Karpas-422 (cell line): ENCODE measurements around the gene PEF1. TPM values are rescaled to one million over a fixed set of nuclear protein-coding genes. Genes with fewer than 3 reads are reported as not detected.
A peak's percentile ranks its signal among the peaks of the same experiment; 100 is the strongest.

Experiments
- DNase-seq: peaks from one replicate; pipeline ENCODE4 v3.0.0-alpha.2; 2015
- H2AFZ ChIP-seq: fragments of 200-600 bp; sonication (generic); 2 replicates; pipeline ENCODE4 v1.6.1; 2014; ENCODE audit warnings: antibody characterized with exemption, low read length, mixed read lengths
- H3K27ac ChIP-seq: fragments of 200-600 bp; sonication (generic); 2 replicates; pipeline ENCODE4 v1.5.1; 2014; ENCODE audit warnings: mild to moderate bottlenecking, low read length, moderate library complexity
- H3K27me3 ChIP-seq: fragments of 200-600 bp; sonication (generic); 2 replicates; pipeline ENCODE4 v1.6.1; 2014; ENCODE audit warnings: low read length, mixed read lengths
- H3K36me3 ChIP-seq: fragments of 200-600 bp; sonication (generic); 2 replicates; pipeline ENCODE4 v1.6.1; 2014; ENCODE audit warnings: low read length, mixed read lengths; ENCODE audit not compliant: insufficient read depth
- H3K4me1 ChIP-seq: fragments of 200-600 bp; sonication (generic); 2 replicates; pipeline ENCODE4 v1.6.1; 2014; ENCODE audit warnings: mild to moderate bottlenecking, low read length, mixed read lengths
- H3K4me2 ChIP-seq: fragments of 200-600 bp; sonication (generic); 2 replicates; pipeline ENCODE4 v1.6.1; 2014; ENCODE audit warnings: low read length, low read depth, mild to moderate bottlenecking; ENCODE audit not compliant: poor library complexity, severe bottlenecking
- H3K4me3 ChIP-seq: fragments of 200-600 bp; sonication (generic); 2 replicates; pipeline ENCODE4 v1.5.1; 2014; ENCODE audit warnings: mild to moderate bottlenecking, antibody characterized with exemption, low read length, mixed read lengths
- H3K79me2 ChIP-seq: fragments of 200-600 bp; sonication (generic); 2 replicates; pipeline ENCODE4 v1.6.1; 2014; ENCODE audit warnings: mild to moderate bottlenecking, low read length, mixed read lengths
- H3K9ac ChIP-seq: fragments of 200-600 bp; sonication (generic); 2 replicates; pipeline ENCODE4 v1.6.0; 2014; ENCODE audit warnings: low read length
- H3K9me2 ChIP-seq: fragments of 200-600 bp; sonication (generic), shearing (Covaris generic); replicated peaks from 2 replicates; pipeline ENCODE4 v1.6.0; 2014; ENCODE audit warnings: mild to moderate bottlenecking, low read length, moderate library complexity; ENCODE audit not compliant: insufficient read depth
- H3K9me3 ChIP-seq: fragments of 300-700, 200-600 bp; sonication (generic); 2 replicates; pipeline ENCODE4 v1.6.1; 2014; ENCODE audit warnings: low read length, mixed read lengths
- H4K20me1 ChIP-seq: fragments of 200-600 bp; sonication (generic); 2 replicates; pipeline ENCODE4 v1.6.1; 2014; ENCODE audit warnings: mild to moderate bottlenecking, antibody characterized with exemption, low read length, low read depth; ENCODE audit not compliant: insufficient read depth
- total RNA-seq: library from RNA; depleted of rRNA; stranded (reverse); fragments of >200 nt; shearing (Covaris generic); gene quantifications from 2 replicates; pipeline ENCODE4 v1.2.3, GENCODE V29; 2014; ENCODE audit warnings: low replicate concordance

Gene PEF1
- total RNA-seq, 1 experiment from 2014 or later, result 53.0 TPM

DNA sequence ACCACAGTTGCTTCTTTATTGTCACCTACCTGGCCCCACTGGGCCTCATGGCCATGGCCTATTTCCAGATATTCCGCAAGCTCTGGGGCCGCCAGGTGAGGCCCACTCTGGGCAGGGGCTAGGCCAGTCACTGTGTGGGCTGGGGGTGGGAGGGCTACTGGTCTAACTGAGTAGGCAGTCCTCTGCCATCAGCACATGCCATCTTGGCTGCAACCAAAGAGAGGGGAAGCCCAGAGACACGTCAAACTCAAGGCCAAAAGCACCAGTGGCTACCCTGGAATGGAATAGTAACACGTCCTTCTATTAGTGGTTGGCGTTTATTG, 23.2 kb downstream of the PEF1 start:
- Histone ChIP-seq H3K4me2 (no peak overlapping the region), H4K20me1 (no peaks in the 10 kb centered on the region), H3K4me3 (no peak overlapping the region), H3K9me2 (no peaks in the 10 kb centered on the region), H3K4me1 (peaks cover 2% of the 10 kb centered on the region; the same call in 1 of the 2 replicates), H3K27me3 (no peaks in the 10 kb centered on the region), H3K79me2 (no peaks in the 10 kb centered on the region), H3K36me3 (no peaks in the 10 kb centered on the region), H3K9me3 (no peaks in the 10 kb centered on the region), H3K27ac (no peak overlapping the region), H3K9ac (no peak overlapping the region), H2AFZ (no peak overlapping the region)
- no peak for DNase-seq

DNA sequence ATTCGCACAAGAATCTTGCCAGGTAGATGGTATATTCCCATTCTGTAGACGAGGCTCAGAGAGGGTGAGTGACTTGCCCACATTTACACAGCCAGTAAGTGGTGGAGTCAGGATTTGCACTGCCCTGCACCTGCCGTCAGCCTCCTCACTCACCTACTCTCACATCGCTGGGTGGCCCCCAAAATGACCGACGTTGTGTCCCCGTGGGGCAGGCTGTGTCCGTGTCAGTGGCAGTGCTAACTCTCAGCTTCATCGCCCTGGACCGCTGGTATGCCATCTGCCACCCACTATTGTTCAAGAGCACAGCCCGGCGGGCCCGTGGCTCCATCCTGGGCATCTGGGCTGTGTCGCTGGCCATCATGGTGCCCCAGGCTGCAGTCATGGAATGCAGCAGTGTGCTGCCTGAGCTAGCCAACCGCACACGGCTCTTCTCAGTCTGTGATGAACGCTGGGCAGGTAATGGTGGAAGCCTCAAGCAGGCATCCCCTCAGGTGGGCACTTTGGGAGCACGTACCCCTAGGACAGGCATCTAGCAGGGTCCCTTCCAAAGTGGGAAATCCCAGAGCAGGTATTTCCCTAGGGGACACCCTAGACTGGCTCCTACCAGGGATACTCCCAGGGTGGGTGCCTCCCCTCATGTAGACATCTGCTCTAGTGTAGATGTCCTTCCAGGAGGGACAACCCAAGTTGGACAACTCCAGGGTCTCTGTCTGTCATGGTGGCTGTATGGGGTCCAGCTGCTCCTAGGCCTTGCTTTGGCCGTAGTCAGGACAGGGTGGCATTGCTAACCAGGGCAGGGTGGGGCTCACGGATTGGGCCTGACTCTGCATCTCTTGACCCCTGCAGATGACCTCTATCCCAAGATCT, 23.8 kb downstream of the PEF1 start:
- H3K9me3 ChIP-seq, result no peaks in the 10 kb centered on the region
- H3K27me3 ChIP-seq, result no peaks in the 10 kb centered on the region
- no peak overlapping the region for H3K9ac ChIP-seq
- H4K20me1 ChIP-seq, result no peaks in the 10 kb centered on the region
- no peaks in the 10 kb centered on the region for H3K36me3 ChIP-seq
- H3K4me2 ChIP-seq, result no peak overlapping the region
- H2AFZ ChIP-seq, result no peak overlapping the region
- DNase-seq, result no peak
- H3K4me1 ChIP-seq, result peaks cover 2% of the 10 kb centered on the region; the same call in 1 of the 2 replicates
- H3K27ac ChIP-seq, result no peak overlapping the region
- no peaks in the 10 kb centered on the region for H3K79me2 ChIP-seq
- H3K4me3 ChIP-seq, result no peak overlapping the region
- no peaks in the 10 kb centered on the region for H3K9me2 ChIP-seq

DNA sequence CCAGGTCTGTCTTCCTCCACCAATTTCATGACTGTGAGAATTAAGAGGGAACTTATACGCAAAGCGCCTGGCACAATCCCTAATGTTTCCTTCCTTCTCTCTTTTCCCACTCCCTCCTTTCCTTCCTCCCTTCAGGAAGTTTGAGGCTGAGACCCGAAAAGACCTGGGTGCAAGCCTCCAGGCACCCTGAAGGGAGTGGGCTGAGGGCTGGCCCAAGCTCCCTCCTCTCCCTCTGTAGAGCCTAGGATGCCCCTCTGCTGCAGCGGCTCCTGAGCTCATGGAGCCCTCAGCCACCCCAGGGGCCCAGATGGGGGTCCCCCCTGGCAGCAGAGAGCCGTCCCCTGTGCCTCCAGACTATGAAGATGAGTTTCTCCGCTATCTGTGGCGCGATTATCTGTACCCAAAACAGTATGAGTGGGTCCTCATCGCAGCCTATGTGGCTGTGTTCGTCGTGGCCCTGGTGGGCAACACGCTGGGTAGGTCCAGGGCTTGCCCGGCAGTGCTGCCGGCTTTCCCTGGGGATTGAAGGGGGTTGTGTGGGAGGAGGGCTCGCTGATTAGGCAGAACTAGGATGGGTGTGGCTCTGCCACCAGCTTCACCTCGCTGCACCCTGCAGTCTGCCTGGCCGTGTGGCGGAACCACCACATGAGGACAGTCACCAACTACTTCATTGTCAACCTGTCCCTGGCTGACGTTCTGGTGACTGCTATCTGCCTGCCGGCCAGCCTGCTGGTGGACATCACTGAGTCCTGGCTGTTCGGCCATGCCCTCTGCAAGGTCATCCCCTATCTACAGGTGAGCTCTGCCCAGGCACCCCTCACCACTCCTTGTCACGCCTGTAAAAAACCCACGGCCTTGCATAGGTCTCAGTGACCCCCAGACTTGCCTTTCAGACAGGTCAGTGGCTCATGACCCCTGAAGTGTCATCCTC, 25.5 kb downstream of the PEF1 start:
- no peaks in the 10 kb centered on the region for H4K20me1 ChIP-seq
- no peaks in the 10 kb centered on the region for H3K27me3 ChIP-seq
- H3K27ac ChIP-seq, result no peak overlapping the region
- no peaks in the 10 kb centered on the region for H3K9me2 ChIP-seq
- no peak overlapping the region for H3K9ac ChIP-seq
- H3K4me3 ChIP-seq, result no peak overlapping the region
- H3K36me3 ChIP-seq, result no peaks in the 10 kb centered on the region
- no peak overlapping the region for H2AFZ ChIP-seq
- H3K4me1 ChIP-seq, result peaks cover 2% of the 10 kb centered on the region; the same call in 1 of the 2 replicates
- DNase-seq, result no peak
- no peaks in the 10 kb centered on the region for H3K9me3 ChIP-seq
- no peaks in the 10 kb centered on the region for H3K79me2 ChIP-seq
- H3K4me2 ChIP-seq, result no peak overlapping the region

DNA sequence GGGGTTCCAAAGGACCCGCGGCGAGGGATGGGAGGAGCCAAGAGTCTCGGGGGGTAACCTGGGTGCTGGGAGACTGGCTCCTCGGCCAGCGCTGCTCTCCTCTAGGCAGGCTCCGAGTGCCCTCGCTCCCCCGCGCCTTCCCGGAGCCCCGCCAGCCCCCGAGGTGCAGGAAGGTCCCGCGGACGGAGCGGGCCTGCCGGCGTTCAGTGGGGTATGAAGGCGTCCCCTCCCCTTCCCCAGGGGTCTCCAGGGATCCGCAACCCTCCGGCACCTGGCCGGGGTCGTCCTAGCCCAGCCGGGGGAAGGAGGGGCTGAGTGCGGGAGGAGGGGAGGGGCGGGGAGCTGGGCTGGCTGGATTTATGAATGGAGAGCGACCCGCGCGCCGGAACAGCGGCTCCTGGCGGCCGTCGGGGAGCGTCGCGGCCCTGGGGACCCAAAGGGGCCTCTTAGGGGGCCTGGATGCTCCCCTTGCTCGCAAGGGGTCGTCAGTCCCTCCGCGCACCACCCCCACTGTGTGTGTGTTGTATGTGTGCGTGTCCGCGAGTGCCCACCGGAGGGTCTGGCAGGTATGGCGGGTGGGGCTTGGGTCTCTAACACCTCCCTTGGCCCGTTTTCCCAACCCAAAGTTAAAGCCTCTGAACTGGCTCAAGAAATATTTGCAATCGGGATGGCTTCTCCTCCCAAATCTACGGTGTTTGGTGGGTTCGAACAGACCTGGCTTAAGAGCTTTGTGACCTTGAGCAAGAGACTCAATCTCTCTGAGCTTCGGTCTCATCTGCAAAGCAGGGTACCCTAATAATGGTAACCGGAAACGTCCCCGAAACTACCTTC, 26.5 kb downstream of the PEF1 start:
- DNase-seq, result peak; percentile 77
- Histone ChIP-seq H2AFZ (peak overlapping the region; percentile 75; the same call in 1 of the 2 replicates), H3K36me3 (no peaks in the 10 kb centered on the region), H3K4me1 (peaks cover 2% of the 10 kb centered on the region; the same call in 1 of the 2 replicates), H3K27me3 (no peaks in the 10 kb centered on the region), H3K27ac (no peak overlapping the region), H3K9me2 (no peaks in the 10 kb centered on the region), H4K20me1 (no peaks in the 10 kb centered on the region), H3K4me3 (peak overlapping the region; percentile 51; the same call in 1 of the 2 replicates), H3K4me2 (peak overlapping the region; percentile 66), H3K79me2 (no peaks in the 10 kb centered on the region), H3K9me3 (no peaks in the 10 kb centered on the region), H3K9ac (peak overlapping the region; percentile 48; the same call in 1 of the 2 replicates)

DNA sequence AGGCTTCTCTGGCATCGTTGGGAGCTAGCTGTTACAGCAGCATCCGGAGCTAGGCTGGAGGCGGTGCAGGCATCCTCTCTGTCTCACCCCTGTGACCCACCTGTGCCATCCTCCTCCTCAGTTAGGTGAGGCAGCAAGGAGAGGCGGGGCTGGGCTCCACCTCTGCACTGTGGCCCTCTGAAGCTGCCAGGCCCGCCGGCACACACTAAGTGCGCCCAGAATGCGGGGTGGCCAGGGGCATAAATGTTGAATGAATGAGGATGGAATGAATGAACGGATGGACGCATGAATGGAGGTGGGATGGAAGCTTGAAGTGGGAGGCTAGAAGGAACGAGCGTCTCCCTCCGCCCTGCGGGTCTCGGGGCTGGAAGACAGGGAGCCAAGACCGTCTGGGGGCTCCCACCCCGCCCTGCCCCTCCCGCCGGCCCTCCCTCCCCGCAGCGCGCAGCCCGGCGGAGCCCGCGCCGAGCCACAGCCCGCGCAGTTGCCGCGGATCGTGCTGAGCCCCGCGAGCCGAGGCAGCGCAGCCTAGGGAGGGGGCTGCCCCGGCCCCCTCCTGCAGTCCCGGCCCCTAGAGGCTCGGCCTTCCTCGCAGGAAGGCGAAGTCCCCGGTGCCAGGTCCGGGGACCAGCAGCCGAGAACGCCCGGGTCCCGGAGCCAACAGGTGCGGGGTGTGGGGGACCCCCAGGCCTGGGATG, 27.3 kb downstream of the PEF1 start, which contains the start of gene HCRTR1:
Gene HCRTR1 (plus strand): TSS at position 472 of the 698 bp plus-strand sequence. CDS start 1,504 bp downstream, outside the sequence.
- Histone ChIP-seq H4K20me1 (no peaks in the 10 kb centered on the region), H3K27me3 (no peaks in the 10 kb centered on the region), H3K4me3 (peak within 1 kb of the TSS; percentile 51; the same call in 1 of the 2 replicates), H3K9me2 (no peaks in the 10 kb centered on the region), H2AFZ (peak within 1 kb of the TSS; percentile 75; the same call in 1 of the 2 replicates), H3K36me3 (no peaks in the 10 kb centered on the region), H3K9ac (peak within 1 kb of the TSS; percentile 48; the same call in 1 of the 2 replicates), H3K27ac (no peak within 1 kb of the TSS), H3K79me2 (no peaks in the 10 kb centered on the region), H3K4me2 (peak within 1 kb of the TSS; percentile 66), H3K9me3 (no peaks in the 10 kb centered on the region), H3K4me1 (peaks cover 2% of the 10 kb centered on the region; the same call in 1 of the 2 replicates)
- DNase-seq, result no peak

DNA sequence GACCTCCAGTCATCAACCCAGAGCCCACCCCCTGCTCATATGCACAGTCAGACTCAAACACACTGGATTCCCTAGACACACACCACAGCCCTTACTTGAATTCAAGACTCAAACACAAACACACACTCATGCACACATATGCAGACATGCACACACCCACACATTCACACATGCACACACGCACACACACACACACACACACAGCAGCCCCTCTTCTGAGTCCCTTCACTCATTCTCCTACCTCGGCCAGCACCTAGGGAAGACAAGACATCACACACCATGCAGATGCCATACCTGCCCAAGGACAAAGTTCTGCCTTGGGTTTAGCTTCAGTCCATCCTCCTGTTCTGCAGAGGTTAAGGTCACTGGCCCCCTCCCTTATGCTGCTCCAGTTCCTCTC, 28.7 kb downstream of the PEF1 start:
- H3K9me3 ChIP-seq, result no peaks in the 10 kb centered on the region
- H3K9me2 ChIP-seq, result no peaks in the 10 kb centered on the region
- no peaks in the 10 kb centered on the region for H3K79me2 ChIP-seq
- H2AFZ ChIP-seq, result no peak overlapping the region
- no peak overlapping the region for H3K9ac ChIP-seq
- no peak for DNase-seq
- no peak overlapping the region for H3K4me2 ChIP-seq
- no peak overlapping the region for H3K27ac ChIP-seq
- no peaks in the 10 kb centered on the region for H4K20me1 ChIP-seq
- H3K27me3 ChIP-seq, result no peaks in the 10 kb centered on the region
- no peaks in the 10 kb centered on the region for H3K36me3 ChIP-seq
- peaks cover 2% of the 10 kb centered on the region; the same call in 1 of the 2 replicates for H3K4me1 ChIP-seq
- no peak overlapping the region for H3K4me3 ChIP-seq

DNA sequence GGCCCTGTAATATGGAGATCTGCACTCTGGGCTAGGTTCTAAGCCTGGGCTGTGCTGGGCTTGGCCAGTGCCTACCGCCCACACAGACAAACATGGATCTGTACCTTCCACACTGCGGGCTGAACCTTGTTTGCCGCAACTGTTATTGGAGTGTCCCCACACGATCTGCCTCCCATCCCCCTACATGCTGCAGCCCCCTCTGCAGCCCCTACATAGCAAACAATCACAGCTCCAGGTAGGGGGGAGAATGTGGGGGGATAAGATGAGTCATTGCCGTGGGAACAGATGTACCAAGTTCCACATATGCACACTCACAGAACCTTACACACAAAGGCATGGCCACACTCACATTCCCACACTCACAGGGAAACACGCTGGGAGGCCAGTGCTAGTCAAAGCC, 29.3 kb downstream of the PEF1 start:
- Histone ChIP-seq H3K9me2 (no peaks in the 10 kb centered on the region), H3K27me3 (no peaks in the 10 kb centered on the region), H3K27ac (no peak overlapping the region), H3K4me1 (peaks cover 2% of the 10 kb centered on the region; the same call in 1 of the 2 replicates), H3K4me3 (no peak overlapping the region), H3K9me3 (no peaks in the 10 kb centered on the region), H2AFZ (no peak overlapping the region), H4K20me1 (no peaks in the 10 kb centered on the region), H3K36me3 (no peaks in the 10 kb centered on the region), H3K4me2 (no peak overlapping the region), H3K79me2 (no peaks in the 10 kb centered on the region), H3K9ac (no peak overlapping the region)
- no peak for DNase-seq
